ENCODE data around the gene CCDC13. TPM values are rescaled to one million over a fixed set of nuclear protein-coding genes. Genes with fewer than 3 reads are reported as not detected.
"Not testable (repeated sequence)": the region's sequence is repeated elsewhere in the genome, so short reads cannot be mapped to it uniquely, and the experiment has no call there.

The CCDC13 gene
- total RNA-seq (2014; rRNA removed; shearing (Covaris generic); ENCODE audit: low replicate concordance), result not detected in 2 replicates

- in situ Hi-C loops (cut with HindIII; ENCODE audit: low pct_unique_long_range_greater_than_20kb, low sequenced_read_pairs), result no loop called here
Measured at GRCh38 chr3:42772670-42773408, at the start of gene CCDC13. TSS of gene CCDC13 (minus strand) at chr3:42773253. CDS start at chr3:42758345, 14,908 bp downstream.

GRCh38 chr3:42822828-42823227 lies 49.8 kb upstream of the CCDC13 start:
- in situ Hi-C loops (cut with HindIII; ENCODE audit: low pct_unique_long_range_greater_than_20kb, low sequenced_read_pairs), result no loop called here
- no peak for DNase-seq (ENCODE audit: low read depth)

More at GRCh38 chr3:42772670-42773408, at the start of gene CCDC13:
- peak; percentile 84 for DNase-seq (ENCODE audit: low read depth)

GRCh38 chr3:42820746-42821051 lies 47.6 kb upstream of the CCDC13 start:
- in situ Hi-C loops (cut with HindIII; ENCODE audit: low pct_unique_long_range_greater_than_20kb, low sequenced_read_pairs), result no loop called here
- DNase-seq (ENCODE audit: low read depth), result no peak

GRCh38 chr3:42819351-42819965 lies 46.4 kb upstream of the CCDC13 start:
- in situ Hi-C loops (cut with HindIII; ENCODE audit: low pct_unique_long_range_greater_than_20kb, low sequenced_read_pairs), result no loop called here
- no peak for DNase-seq (ENCODE audit: low read depth)

- peak; percentile 4 for DNase-seq (ENCODE audit: low read depth)
- in situ Hi-C loops (cut with HindIII; ENCODE audit: low pct_unique_long_range_greater_than_20kb, low sequenced_read_pairs), result no loop called here
Measured at GRCh38 chr3:42815826-42816225, 42.8 kb upstream of the CCDC13 start.

GRCh38 chr3:42814914-42815507 lies 42.0 kb upstream of the CCDC13 start:
- in situ Hi-C loops (cut with HindIII; ENCODE audit: low pct_unique_long_range_greater_than_20kb, low sequenced_read_pairs), result no loop called here
- DNase-seq (ENCODE audit: low read depth), result peak; percentile 36

- in situ Hi-C loops (cut with HindIII; ENCODE audit: low pct_unique_long_range_greater_than_20kb, low sequenced_read_pairs), result no loop called here
- DNase-seq (ENCODE audit: low read depth), result no peak
Measured at GRCh38 chr3:42814246-42814645, 41.2 kb upstream of the CCDC13 start.

- DNase-seq (ENCODE audit: low read depth); in situ Hi-C loops (cut with HindIII; ENCODE audit: low pct_unique_long_range_greater_than_20kb, low sequenced_read_pairs): not testable (repeated sequence)
Measured at GRCh38 chr3:42811118-42811883, 38.2 kb upstream of the CCDC13 start.

GRCh38 chr3:42810706-42811105 lies 37.7 kb upstream of the CCDC13 start:
- in situ Hi-C loops (cut with HindIII; ENCODE audit: low pct_unique_long_range_greater_than_20kb, low sequenced_read_pairs), result not testable (repeated sequence)
- DNase-seq (ENCODE audit: low read depth), result peak; percentile 21

GRCh38 chr3:42809202-42809601 lies 36.1 kb upstream of the CCDC13 start, which contains the start of gene ACKR2:
TSS of gene ACKR2 (plus strand) at chr3:42809445. CDS start at chr3:42864503, 55,058 bp downstream.
- in situ Hi-C loops (cut with HindIII; ENCODE audit: low pct_unique_long_range_greater_than_20kb, low sequenced_read_pairs), result no loop called here
- no peak for DNase-seq (ENCODE audit: low read depth)

- no peak for DNase-seq (ENCODE audit: low read depth)
- in situ Hi-C loops (cut with HindIII; ENCODE audit: low pct_unique_long_range_greater_than_20kb, low sequenced_read_pairs), result no loop called here
Measured at GRCh38 chr3:42807929-42808328, 34.9 kb upstream of the CCDC13 start.

GRCh38 chr3:42805141-42805821 lies 32.2 kb upstream of the CCDC13 start:
- no peak for DNase-seq (ENCODE audit: low read depth)
- in situ Hi-C loops (cut with HindIII; ENCODE audit: low pct_unique_long_range_greater_than_20kb, low sequenced_read_pairs), result no loop called here

GRCh38 chr3:42804831-42805132 lies 31.7 kb upstream of the CCDC13 start:
- in situ Hi-C loops (cut with HindIII; ENCODE audit: low pct_unique_long_range_greater_than_20kb, low sequenced_read_pairs), result no loop called here
- no peak for DNase-seq (ENCODE audit: low read depth)

- in situ Hi-C loops (cut with HindIII; ENCODE audit: low pct_unique_long_range_greater_than_20kb, low sequenced_read_pairs), result no loop called here
- peak; percentile 88 for DNase-seq (ENCODE audit: low read depth)
Measured at GRCh38 chr3:42804106-42804830, 31.2 kb upstream of the CCDC13 start, which contains the start of gene HIGD1A. TSS of gene HIGD1A (minus strand) at chr3:42804490. CDS start at chr3:42794253, 10,237 bp downstream.

- in situ Hi-C loops (cut with HindIII; ENCODE audit: low pct_unique_long_range_greater_than_20kb, low sequenced_read_pairs), result no loop called here
- peak; percentile 47 for DNase-seq (ENCODE audit: low read depth)
Measured at GRCh38 chr3:42803414-42804105, 30.5 kb upstream of the CCDC13 start.

- no peak for DNase-seq (ENCODE audit: low read depth)
- in situ Hi-C loops (cut with HindIII; ENCODE audit: low pct_unique_long_range_greater_than_20kb, low sequenced_read_pairs), result no loop called here
Measured at GRCh38 chr3:42802876-42803413, 29.9 kb upstream of the CCDC13 start.

GRCh38 chr3:42801784-42802183 lies 28.7 kb upstream of the CCDC13 start:
- in situ Hi-C loops (cut with HindIII; ENCODE audit: low pct_unique_long_range_greater_than_20kb, low sequenced_read_pairs), result no loop called here
- no peak for DNase-seq (ENCODE audit: low read depth)

Measured in Caki2 (cell line).